Thymus (tissue), 11 donors: ENCODE data around the gene SLC16A3. TPM values are rescaled to one million over a fixed set of nuclear protein-coding genes. Genes with fewer than 3 reads are reported as not detected.
A peak's percentile ranks its signal among the peaks of the same experiment; 100 is the strongest.

Experiments
- DNase-seq, 9 donors: peaks; one replicate each; pipeline ENCODE4 v3.0.0-alpha.2; 2013; ENCODE audit warnings: low spot score in 9 of 9, low read depth in 6 of 9, missing footprints in 1 of 9
- H3K27ac ChIP-seq, 2 donors: one replicate each; pipeline ENCODE4 v1.5.1; 2013; ENCODE audit warnings: control low read depth in 1 of 2, low read depth in 1 of 2, low read length in 1 of 2, mild to moderate bottlenecking in 1 of 2, moderate library complexity in 1 of 2
- H3K27me3 ChIP-seq, 2 donors: one replicate each; pipeline ENCODE4 v1.5.1; 2013; ENCODE audit warnings: low read length in 1 of 2; ENCODE audit not compliant: control insufficient read depth in 2 of 2, insufficient read depth in 1 of 2
- H3K36me3 ChIP-seq, 2 donors: one replicate each; pipeline ENCODE4 v1.5.1; 2013; ENCODE audit warnings: low read length in 1 of 2, mild to moderate bottlenecking in 1 of 2, moderate library complexity in 1 of 2; ENCODE audit not compliant: control insufficient read depth in 2 of 2, insufficient read depth in 2 of 2
- H3K4me1 ChIP-seq, 2 donors: one replicate each; pipeline ENCODE4 v1.5.1; 2013; ENCODE audit warnings: low read length in 2 of 2; ENCODE audit not compliant: control insufficient read depth in 2 of 2, insufficient read depth in 2 of 2
- H3K4me3 ChIP-seq, 2 donors: one replicate each; pipeline ENCODE4 v1.5.1; 2013; ENCODE audit warnings: low read length in 2 of 2, control low read depth in 1 of 2, mild to moderate bottlenecking in 1 of 2
- H3K9me3 ChIP-seq, 2 donors: one replicate each; pipeline ENCODE4 v1.5.1; 2013; ENCODE audit warnings: low read length in 1 of 2, mild to moderate bottlenecking in 1 of 2; ENCODE audit not compliant: control insufficient read depth in 2 of 2, insufficient read depth in 1 of 2
- WGBS: extraction: QIAGEN DNeasy Blood & Tissue Kit; methylation state at CpG from one replicate; pipeline ENCODE4 v1.1.7; 2013; 5-methylcytosine and 5-hydroxymethylcytosine counted together
- polyA plus RNA-seq: library from polyadenylated mRNA; stranded (reverse); fragments of 200-250 nt; gene quantifications from one replicate; pipeline ENCODE4 v1.2.3, GENCODE V29; 2013
- total RNA-seq: library from RNA; stranded (reverse); fragments of 120-200 nt; gene quantifications from one replicate; pipeline ENCODE4 v1.2.4, GENCODE V29; 2013
- donor health status: healthy.

The SLC16A3 gene
- total and polyA plus RNA-seq, 2 donors = 17.3 to 30.2 TPM

GRCh38 chr17:82281076-82281475, 52.2 kb downstream of the SLC16A3 start:
- Histone ChIP-seq H3K9me3 (peaks cover 0 to 3% of the 10 kb centered on the region in 2 donors), H3K4me3 (no peak overlapping the region), H3K27me3 (no peaks in the 10 kb centered on the region), H3K36me3 (no peaks in the 10 kb centered on the region), H3K27ac (no peak overlapping the region), H3K4me1 (peaks cover 0 to 21% of the 10 kb centered on the region in 2 donors)
- no peak for DNase-seq
- 63% methylated on average over 7 of the region's 7 CpGs for WGBS

GRCh38 chr17:82281502-82282238, 52.8 kb downstream of the SLC16A3 start:
- WGBS = 90% methylated on average over 22 of the region's 22 CpGs
- H3K27ac ChIP-seq = no peak overlapping the region
- H3K36me3 ChIP-seq = no peaks in the 10 kb centered on the region
- H3K4me1 ChIP-seq = peaks cover 0 to 21% of the 10 kb centered on the region in 2 donors
- DNase-seq = no peak
- H3K4me3 ChIP-seq = no peak overlapping the region
- H3K9me3 ChIP-seq = peaks cover 0 to 6% of the 10 kb centered on the region in 2 donors
- H3K27me3 ChIP-seq = no peaks in the 10 kb centered on the region

GRCh38 chr17:82282239-82283207, 53.7 kb downstream of the SLC16A3 start:
- peaks cover 0 to 21% of the 10 kb centered on the region in 2 donors for H3K4me1 ChIP-seq
- no peak overlapping the region for H3K4me3 ChIP-seq
- H3K36me3 ChIP-seq = no peaks in the 10 kb centered on the region
- WGBS = 96% methylated on average over 25 of the region's 25 CpGs
- H3K27me3 ChIP-seq = no peaks in the 10 kb centered on the region
- no peak overlapping the region for H3K27ac ChIP-seq
- no peak for DNase-seq
- H3K9me3 ChIP-seq = peaks cover 0 to 11% of the 10 kb centered on the region in 2 donors

GRCh38 chr17:82283208-82283749, 54.4 kb downstream of the SLC16A3 start:
- H3K9me3 ChIP-seq = peaks cover 0 to 16% of the 10 kb centered on the region in 2 donors
- H3K27ac ChIP-seq = no peak overlapping the region
- peaks cover 0 to 17% of the 10 kb centered on the region in 2 donors for H3K4me1 ChIP-seq
- DNase-seq = no peak
- no peaks in the 10 kb centered on the region for H3K27me3 ChIP-seq
- no peak overlapping the region for H3K4me3 ChIP-seq
- H3K36me3 ChIP-seq = no peaks in the 10 kb centered on the region
- WGBS = 49% methylated on average over 13 of the region's 13 CpGs

DNA sequence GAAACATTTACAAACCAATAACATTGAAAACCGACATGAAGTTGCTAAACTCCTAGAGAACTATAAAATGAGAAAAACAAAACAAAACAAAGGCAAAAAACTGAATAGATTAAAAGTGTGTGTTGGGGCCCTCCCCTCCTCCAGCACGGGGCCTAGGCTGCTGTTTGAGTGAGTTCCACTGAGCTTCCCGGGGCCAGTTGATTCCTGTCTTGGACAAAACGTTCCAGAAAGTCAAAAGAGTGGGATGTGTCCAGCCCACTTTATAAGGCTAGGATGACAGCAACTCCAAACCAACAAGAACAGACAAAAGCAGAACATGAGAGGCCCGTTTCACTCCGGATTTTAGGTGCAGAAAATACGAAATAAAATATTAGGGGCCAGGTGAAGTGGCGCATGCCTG, 56.3 kb downstream of the SLC16A3 start:
- Histone ChIP-seq H3K27me3 (no peaks in the 10 kb centered on the region), H3K27ac (peak overlapping the region in 1 of 2 donors; percentile 43), H3K36me3 (no peaks in the 10 kb centered on the region), H3K4me3 (no peak overlapping the region), H3K9me3 (peaks cover 0 to 16% of the 10 kb centered on the region in 2 donors), H3K4me1 (peaks cover 0 to 14% of the 10 kb centered on the region in 2 donors)
- WGBS = 89% methylated on average over 8 of the region's 8 CpGs
- DNase-seq = no peak

DNA sequence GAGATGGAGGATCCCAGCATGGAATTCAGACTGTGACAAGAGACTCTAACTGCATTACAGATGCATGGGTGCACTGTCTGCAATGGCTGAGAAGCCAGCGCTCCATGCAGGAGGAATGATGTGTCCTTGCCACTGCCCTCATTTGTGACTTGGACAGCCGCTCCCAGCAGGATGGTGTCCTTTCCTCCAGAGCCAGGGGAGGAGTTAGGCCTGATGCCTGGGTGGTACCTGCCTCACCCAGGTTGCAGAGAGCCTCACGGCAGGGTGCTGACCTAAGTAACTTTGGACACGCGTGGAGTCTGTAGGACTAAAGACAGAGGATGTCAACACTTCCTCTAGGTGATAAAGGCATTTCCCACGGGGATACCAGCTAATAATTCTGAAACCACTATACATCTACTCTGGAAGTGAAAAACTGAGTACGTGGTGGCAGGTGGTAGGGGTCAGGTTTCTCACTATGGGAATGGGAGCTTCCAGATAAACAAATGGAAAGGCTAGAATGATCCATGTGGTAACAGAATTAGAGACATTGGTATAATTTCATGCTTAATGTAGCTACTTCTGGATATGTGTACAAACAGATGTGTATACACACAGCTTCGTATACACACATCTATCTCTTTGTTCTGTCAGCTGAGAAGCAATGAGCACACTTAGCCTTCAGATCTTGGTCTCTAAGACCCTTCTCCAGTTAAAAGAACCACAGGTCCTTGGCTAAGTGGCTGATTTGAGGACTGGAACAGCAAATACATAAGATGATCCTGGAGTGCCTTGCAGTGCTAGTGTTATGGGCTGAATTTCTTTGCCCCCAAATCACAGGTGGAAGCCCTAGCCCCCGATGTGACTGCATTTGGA, 58.4 kb downstream of the SLC16A3 start:
- Histone ChIP-seq H3K36me3 (no peaks in the 10 kb centered on the region), H3K27ac (no peak overlapping the region), H3K4me3 (no peak overlapping the region), H3K27me3 (no peaks in the 10 kb centered on the region), H3K9me3 (peaks cover 0 to 13% of the 10 kb centered on the region in 2 donors), H3K4me1 (peaks cover 6 to 14% of the 10 kb centered on the region in 2 donors)
- 95% methylated on average over 9 of the region's 9 CpGs for WGBS
- DNase-seq = no peak

- Histone ChIP-seq H3K36me3 (no peaks in the 10 kb centered on the region), H3K27ac (peak overlapping the region in 1 of 2 donors; percentile 60), H3K4me1 (peaks cover 6 to 14% of the 10 kb centered on the region in 2 donors), H3K27me3 (no peaks in the 10 kb centered on the region), H3K4me3 (no peak overlapping the region), H3K9me3 (peaks cover 0 to 13% of the 10 kb centered on the region in 2 donors)
- WGBS = 58% methylated on average over 19 of the region's 19 CpGs
- DNase-seq = no peak
Observed at GRCh38 chr17:82287868-82288801, 59.3 kb downstream of the SLC16A3 start.
